GM12891 (cell line): ENCODE data around the gene FRA10AC1.

ENCODE experiments used
- POLR2A ChIP-seq: IDR thresholded peaks from 2 replicates; pipeline ENCODE4 v1.6.1; 2011; ENCODE audit warnings: low read depth, low read length, control low read depth
- POLR2AphosphoS5 ChIP-seq: IDR thresholded peaks from 2 replicates; pipeline ENCODE4 v1.6.1; 2011; ENCODE audit warnings: low read depth, low read length, control low read depth
- SPI1 ChIP-seq: IDR thresholded peaks from 2 replicates; pipeline ENCODE4 v1.6.1; 2011; ENCODE audit warnings: low read depth, low read length, control low read depth
- TAF1 ChIP-seq: IDR thresholded peaks from 2 replicates; pipeline ENCODE4 v1.6.1; 2011; ENCODE audit warnings: low read depth, low read length, control low read depth

GRCh38 chr10:93722550-93722949 is 20.2 kb upstream of the FRA10AC1 start:
- TF ChIP-seq POLR2AphosphoS5 (no peak), TAF1 (no peak), POLR2A (no peak), SPI1 (no peak)
